Stimulated activated CD8-positive, alpha-beta memory T cell treated with anti-CD3 and anti-CD28 coated beads, Interleukin-4, amount 100 ng/mL, for 24 hours (primary cell): ENCODE measurements around the gene NEK2.
"Not testable (repeated sequence)": the region's sequence is repeated elsewhere in the genome, so short reads cannot be mapped to it uniquely, and the experiment has no call there.

ENCODE experiments used
- DNase-seq: peaks from one replicate; pipeline ENCODE4 v3.0.0-alpha.2; 2020; ENCODE audit warnings: low read depth

The NEK2 gene

GRCh38 chr1:211650904-211651303 lies 24.5 kb downstream of the NEK2 start:
- DNase-seq = no peak

- no peak for DNase-seq
Measured at GRCh38 chr1:211648980-211649934, 26.2 kb downstream of the NEK2 start.

GRCh38 chr1:211648336-211648735 lies 27.1 kb downstream of the NEK2 start:
- DNase-seq = no peak

- DNase-seq = no peak
Measured at GRCh38 chr1:211647711-211648121, 27.7 kb downstream of the NEK2 start.

- DNase-seq = no peak
Measured at GRCh38 chr1:211646566-211646965, 28.9 kb downstream of the NEK2 start.

GRCh38 chr1:211645601-211646000 lies 29.8 kb downstream of the NEK2 start:
- not testable (repeated sequence) for DNase-seq

- no peak for DNase-seq
Measured at GRCh38 chr1:211644653-211645052, 30.8 kb downstream of the NEK2 start.

- no peak for DNase-seq
Measured at GRCh38 chr1:211643324-211644212, 31.9 kb downstream of the NEK2 start.

- DNase-seq = no peak
Measured at GRCh38 chr1:211642870-211643269, 32.6 kb downstream of the NEK2 start.

GRCh38 chr1:211641942-211642341 lies 33.5 kb downstream of the NEK2 start:
- no peak for DNase-seq

- DNase-seq = no peak
Measured at GRCh38 chr1:211641044-211641800, 34.2 kb downstream of the NEK2 start.

GRCh38 chr1:211640301-211640630 lies 35.2 kb downstream of the NEK2 start:
- no peak for DNase-seq

GRCh38 chr1:211639475-211640300 lies 35.7 kb downstream of the NEK2 start:
- no peak for DNase-seq

GRCh38 chr1:211638689-211639101 lies 36.7 kb downstream of the NEK2 start:
- no peak for DNase-seq

- DNase-seq = no peak
Measured at GRCh38 chr1:211638246-211638645, 37.2 kb downstream of the NEK2 start.

GRCh38 chr1:211637066-211637465 lies 38.4 kb downstream of the NEK2 start:
- no peak for DNase-seq

- DNase-seq = not testable (repeated sequence)
Measured at GRCh38 chr1:211636575-211637029, 38.8 kb downstream of the NEK2 start.

- no peak for DNase-seq
Measured at GRCh38 chr1:211635597-211636205, 39.7 kb downstream of the NEK2 start.

GRCh38 chr1:211634931-211635330 lies 40.5 kb downstream of the NEK2 start:
- DNase-seq = no peak

GRCh38 chr1:211634461-211634860 lies 41.0 kb downstream of the NEK2 start:
- no peak for DNase-seq

- DNase-seq = no peak
Measured at GRCh38 chr1:211633524-211633846, 41.9 kb downstream of the NEK2 start.
